NCI-H1092 treated with DMSO at 0.1 percent for 48 hours (cell line): Measurements from ENCODE around the gene SPDYE16.
"Not testable (repeated sequence)": the region's sequence is repeated elsewhere in the genome, so short reads cannot be mapped to it uniquely, and the experiment has no call there.

ENCODE experiments used
- DNase-seq: peaks from one replicate; lab custom pipeline; 2025; lab: John Stamatoyannopoulos, UW

Gene SPDYE16

DNA sequence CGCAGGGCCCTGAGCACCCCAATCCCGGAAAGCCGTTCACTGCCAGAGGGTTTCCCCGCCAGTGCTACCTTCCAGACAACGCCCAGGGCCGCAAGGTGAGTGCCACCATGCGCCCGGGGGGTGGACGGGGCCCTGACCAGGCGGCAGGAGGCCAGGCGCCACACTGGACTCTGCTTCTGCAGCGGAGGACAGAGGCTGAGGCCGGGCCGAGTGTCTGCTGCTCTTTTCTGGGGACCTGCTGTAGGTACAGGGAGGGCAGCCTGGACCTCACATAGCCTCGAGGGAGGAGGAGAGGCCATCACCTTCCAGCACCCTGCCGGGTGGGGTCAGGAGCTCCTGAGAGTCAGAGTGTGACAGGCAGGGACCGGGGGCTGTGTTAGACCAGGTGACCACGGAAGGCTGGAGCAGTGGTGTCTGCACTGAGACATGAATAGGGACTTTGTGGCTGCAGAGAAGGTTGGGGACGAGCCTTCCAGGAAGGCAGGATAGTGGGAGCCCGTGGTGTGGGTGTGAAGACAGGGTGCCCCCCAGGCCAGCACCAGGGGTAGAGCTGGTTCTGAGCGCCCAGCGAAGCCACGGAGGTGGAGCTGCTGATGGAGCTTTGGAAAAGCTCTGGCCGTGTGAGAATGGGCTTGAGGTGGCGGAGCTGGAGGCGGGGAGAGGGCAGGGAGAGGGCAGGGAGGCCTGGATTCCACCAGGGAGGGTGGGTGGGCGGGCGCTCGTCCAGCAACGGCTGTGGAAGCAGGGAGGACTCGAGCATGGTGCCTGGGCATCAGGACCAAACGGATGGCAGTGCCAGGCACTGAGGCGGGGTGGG is 38.5 kb downstream of the SPDYE16 start:
- not testable (repeated sequence) for DNase-seq

DNA sequence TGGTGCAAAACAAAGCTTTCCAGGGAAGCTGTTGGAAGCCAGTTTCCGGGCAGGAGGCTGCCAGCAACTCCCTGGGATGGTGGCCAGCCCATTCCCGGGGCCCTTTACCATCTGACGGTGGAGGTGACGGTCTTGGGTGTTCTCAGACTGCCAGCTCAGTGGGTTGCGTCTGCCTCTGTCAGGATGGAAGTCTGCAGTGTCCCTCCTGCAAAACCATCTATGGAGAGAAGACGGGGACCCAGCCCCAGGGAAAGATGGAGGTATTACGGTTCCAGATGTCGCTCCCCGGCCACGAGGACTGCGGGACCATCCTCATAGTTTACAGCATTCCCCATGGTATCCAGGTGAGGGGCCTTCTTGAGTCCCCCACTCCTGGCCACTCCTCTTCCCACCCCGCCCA is 39.9 kb downstream of the SPDYE16 start:
- not testable (repeated sequence) for DNase-seq

DNA sequence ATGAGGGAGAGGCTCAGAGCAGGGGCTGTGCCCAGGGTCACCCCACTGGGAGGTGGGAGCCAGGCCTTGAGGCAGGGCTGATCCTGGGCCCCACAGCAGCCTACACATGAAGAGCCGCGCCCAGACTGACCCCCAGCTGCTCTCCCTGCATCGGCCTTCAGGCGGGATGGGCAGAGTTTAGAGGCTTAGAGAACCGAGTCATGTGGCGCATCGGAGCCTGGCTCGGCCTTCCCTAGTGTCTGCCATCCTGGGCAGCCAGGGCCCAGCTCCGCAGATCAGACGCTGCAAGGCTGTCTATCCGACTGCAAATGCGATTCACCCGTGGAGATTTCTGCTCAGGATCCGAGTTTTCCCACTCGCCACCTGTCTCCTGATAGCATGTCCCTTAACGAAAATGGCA is 40.3 kb downstream of the SPDYE16 start:
- not testable (repeated sequence) for DNase-seq

DNA sequence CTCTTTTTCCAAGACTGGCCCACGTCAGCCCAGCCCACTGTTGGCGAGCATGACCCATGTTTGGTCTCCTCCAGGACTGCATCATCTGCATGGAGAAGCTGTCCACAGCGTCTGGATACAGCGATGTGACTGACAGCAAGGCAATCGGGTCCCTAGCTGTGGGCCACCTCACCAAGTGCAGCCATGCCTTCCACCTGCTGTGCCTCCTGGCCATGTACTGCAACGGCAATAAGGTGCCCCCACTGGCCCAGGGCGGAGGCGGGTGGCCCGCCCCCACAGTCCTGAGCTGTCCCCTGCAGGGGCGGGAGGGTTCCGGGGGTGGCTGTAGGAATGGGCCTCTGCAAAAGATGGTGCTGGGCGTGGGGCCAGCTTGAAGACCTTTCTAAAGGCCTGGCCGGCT is 40.9 kb downstream of the SPDYE16 start:
- not testable (repeated sequence) for DNase-seq

DNA sequence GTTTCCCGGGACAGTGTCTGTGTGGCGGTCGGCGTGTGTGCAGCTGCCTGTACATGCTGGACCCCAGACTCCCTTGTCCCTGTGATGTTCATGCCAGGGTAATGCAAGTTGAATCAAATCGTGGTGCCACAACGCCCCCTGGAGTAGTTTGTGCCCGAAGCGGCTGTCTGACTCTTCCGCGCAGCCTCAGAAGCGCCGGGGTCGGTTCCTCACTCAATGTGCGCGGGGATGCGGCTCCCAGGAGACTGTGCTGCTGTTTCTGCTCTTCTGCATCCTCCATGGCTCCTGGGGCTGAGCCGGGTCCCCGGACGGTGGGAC is 43.2 kb downstream of the SPDYE16 start:
- DNase-seq, result not testable (repeated sequence)

DNA sequence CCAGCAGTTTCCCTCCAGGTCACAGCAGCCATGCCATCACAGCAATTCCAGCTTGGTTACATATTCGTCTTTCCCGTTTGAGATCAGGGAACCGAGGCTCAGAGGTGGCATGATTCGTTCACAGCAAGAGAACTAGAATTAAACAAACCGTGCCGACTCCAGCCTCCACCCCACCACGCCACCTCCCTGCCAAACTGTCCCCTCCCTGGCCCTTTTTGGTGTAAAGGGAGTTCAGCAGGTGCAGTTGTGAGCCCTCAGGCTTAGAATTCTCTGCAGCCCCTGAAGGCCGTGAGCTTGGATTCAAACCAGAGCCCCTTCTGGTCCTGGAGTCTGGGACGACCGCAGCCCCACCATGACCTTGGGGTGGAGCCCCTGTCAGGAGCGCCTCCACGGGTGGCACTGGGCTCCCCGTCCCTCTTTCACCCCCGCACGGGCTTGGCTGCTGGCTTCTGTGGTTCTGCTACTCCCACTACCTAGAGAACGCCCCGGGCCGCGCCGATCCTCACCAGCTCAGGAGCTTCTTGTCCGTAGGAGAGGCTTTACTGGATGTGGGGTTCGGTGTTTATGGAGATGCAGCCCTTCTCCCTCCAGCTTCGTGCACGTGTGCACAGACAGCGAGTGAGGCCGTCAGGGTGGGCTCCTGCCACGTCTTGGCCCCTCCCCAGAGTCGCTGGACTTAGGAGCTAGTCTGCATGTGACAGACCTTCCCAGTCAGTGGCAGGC is 43.7 kb downstream of the SPDYE16 start:
- peak; percentile 5 for DNase-seq

DNA sequence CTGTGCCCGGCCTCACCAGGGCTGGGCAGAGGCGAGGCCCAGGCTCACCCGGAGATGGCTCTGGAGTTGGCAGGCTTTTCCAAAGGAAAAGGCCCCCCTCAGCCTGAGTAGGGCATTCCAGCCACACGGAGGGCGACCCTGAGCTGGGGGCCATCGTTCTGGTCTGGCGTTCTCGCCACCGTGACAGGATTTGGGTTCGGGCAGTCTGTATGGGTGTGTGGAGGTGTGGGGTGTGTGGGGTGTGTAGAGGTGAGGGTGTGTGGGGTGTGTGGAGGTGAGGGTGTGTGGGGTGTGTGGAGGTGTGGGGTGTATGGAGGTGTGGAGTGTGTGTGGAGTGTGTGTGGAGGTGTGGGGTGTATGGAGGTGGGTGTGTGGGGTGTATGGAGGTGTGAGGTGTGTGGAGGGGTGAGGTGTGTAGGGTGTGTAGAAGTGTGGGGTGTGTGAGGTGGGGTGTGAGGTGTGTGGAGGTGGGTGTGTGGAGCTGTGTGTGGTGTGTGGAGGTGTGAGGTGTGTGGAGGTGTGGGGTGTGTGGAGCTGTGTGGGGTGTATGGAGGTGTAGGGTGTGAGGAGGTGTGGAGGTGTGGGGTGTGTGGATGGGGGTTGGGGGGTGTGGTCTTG is 44.4 kb downstream of the SPDYE16 start:
- not testable (repeated sequence) for DNase-seq

DNA sequence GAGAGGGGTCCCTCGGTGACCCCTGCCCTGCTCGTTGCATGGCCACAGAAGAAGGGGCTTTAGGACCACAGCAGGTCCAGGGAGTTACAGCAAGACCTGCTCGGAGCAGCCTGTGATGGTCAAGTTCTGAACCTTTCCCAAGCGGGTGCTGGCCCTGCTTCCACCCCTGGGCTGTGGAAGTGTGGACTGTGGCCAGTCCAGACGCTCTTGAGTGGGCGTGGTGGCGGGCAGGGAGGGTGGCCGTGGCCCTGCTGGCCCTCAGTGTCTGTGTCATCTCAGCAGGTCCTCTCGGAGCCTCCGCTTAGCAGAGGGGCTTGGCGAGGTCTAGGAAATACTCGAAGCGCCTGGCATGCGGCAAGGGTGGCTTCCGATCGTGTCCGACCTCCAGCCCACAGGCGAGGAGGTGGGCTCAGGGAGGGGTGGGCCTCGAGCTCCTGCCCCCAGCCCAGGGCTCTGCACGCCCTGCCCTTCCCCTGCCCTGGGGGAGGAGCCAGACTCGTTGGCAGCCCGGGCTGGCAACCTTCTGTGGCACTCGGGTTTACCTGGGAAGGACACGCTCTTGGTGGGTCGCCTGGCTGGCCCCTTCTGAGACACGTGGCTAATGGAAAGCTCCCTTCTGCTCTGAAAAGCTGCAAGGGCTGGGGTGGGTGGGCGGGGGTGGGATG is 45.0 kb downstream of the SPDYE16 start:
- not testable (repeated sequence) for DNase-seq

DNA sequence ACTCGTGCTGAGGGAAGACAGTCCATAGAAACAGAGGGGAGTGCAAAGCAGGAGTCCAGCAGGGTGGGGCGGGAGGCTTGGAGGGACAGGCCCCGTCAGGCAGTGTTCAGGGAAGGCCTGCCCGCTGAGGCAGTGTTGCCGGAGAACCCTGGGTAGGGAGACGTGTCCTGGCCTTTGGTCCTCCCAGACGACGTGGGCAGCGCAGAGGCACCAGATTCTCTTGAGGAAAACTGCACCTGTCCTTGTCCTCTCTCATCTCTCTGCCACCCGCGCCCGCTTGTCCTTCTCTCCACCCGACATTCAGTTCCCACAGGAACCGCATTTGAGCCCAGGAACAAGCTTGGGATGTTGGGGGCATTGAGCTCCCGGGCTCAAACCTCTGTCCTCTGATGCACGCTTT is 47.4 kb downstream of the SPDYE16 start:
- DNase-seq, result not testable (repeated sequence)

DNA sequence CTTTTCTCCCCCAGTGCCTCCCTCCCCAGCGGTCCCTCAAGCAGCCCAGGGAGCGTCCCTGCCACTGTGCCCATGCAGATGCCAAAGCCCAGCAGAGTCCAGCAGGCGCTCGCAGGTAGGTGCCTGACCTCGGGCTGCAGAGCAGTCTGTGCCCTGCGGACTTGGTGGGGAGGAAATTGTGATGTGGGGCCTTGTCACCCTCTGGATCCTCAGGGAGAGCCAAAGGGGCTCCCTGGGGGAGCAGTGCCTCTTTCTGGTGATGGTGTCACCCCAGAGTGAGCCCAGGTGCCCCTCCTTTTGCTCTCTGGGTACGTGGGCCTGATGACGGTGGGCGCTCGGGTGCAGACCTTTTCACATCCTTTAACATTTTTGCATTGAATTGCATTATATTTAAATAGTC is 51.0 kb downstream of the SPDYE16 start:
- DNase-seq, result not testable (repeated sequence)

DNA sequence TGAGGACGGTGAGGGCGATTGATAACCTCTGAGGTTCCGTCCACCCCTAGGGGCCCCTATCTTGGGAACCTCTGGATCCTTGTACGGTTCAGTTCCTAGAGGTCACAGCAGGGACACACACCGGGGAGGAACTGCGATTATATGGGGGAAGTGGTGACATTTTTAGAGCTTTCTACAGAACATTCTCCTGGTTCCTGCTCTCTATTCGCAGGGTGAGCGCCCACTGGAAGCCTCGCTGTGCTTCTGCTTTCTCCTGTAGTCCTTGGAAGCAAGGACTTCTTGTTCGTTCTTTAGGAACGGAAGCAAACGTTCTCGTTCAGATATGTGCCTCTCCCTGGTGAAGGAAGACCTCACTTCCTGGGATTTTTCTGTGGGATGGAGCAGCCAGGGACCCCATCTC is 55.1 kb downstream of the SPDYE16 start:
- DNase-seq, result not testable (repeated sequence)

DNA sequence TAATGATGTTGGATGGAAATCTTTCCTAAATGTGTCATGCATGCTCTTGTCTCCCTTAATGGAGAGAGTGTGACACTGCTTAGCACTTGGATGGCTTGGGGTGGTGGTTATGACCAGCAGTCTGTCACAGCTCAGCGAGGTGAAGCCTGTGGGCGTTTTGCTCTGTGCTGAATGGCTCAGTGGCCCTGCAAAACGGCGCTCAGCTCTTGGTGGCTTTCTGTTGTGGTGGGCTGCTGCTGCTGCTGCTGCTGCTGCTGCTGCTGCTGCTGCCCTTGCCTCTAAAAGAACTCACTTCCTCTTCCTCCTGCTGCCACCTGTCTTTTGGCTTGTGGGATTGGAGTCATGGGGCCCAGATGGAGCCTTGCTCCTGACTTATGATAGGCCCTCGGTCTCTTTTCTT is 56.5 kb downstream of the SPDYE16 start:
- DNase-seq, result not testable (repeated sequence)

DNA sequence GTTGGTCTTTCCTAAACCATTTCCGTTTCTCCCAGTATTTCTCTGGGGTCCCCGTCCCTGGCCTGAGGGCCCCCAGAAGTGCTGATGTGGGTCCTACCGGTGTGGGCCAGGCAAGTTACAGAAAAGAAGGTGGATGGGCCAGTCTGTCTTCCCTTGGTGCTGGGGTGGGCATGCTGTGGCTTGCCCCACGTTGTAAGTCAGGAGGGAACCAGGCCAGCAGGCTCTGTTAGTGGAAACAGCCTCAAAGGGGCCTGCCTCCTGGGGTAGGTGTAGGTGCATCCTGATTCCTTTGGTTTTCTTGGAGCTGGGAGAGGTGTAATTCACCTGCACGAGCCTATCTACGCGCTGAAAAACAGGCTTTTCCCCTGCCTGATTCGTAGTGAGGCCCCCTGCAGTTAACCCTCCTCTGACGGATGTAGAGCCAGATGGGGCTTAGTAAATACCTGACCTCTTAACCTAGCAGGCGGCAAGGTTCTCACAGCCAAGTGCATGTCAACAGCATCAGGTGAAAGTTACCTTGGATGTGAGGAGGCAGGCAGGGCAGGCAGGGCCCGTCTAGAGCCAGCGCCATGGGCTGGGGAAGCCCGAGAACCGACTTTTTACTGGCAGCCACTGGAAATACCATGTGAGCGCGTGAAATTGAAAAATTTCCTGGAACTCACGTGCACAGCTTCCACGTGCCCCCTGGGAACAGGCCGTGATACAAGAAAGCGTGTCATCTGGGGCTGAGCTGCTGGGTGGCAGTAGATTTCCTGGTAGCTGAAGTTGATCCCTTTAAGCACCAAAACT is 57.1 kb downstream of the SPDYE16 start:
- not testable (repeated sequence) for DNase-seq

DNA sequence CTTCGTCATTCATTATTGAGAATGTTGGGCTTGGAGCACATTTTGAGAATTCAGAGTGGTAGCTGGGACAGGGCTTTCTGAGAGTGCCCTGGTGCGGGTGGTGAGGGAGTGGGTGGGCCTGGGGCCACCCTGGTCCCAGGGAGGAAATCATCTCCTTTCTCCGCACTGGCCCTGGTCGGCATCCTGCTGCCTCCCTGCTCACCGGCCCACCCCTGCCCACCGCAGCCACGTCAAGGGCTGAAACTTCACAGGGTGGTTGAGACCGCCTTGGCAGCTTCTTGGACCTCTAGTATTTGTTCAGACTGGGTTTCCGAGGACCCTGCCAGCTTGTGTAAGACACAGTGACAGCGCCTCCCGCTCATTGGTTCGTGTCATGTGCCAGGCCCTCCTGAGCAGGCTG is 58.6 kb downstream of the SPDYE16 start:
- DNase-seq, result not testable (repeated sequence)

DNA sequence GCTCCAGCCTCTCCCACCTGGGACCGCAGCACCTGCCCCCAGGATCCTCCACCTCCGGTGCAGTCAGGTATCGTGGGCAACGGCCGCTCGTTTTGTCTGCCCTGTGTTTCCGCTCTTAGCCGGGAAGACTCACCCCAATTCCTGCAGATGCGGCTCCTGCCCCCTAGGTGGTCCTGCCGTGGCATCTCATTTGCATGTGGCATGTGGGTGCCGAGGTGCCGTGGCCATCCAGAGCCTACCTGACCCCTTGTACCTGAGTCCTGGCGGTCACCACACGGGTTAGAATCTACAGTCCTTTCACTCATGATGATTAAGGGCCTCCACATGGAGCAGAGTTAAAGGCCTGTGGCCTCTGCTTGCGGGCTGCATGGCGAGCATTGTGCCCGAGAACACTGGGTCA is 60.0 kb downstream of the SPDYE16 start:
- DNase-seq, result not testable (repeated sequence)

DNA sequence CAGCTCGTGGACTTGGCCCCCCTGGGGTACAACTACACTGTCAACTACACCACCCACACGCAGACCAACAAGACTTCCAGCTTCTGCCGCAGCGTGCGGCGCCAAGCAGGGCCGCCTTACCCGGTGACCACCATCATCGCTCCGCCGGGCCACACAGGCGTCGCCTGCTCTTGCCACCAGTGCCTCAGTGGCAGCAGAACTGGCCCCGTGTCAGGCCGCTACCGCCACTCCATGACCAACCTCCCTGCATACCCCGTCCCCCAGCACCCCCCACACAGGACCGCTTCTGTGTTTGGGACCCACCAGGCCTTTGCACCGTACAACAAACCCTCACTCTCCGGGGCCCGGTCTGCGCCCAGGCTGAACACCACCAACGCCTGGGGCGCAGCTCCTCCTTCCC is 60.4 kb downstream of the SPDYE16 start:
- not testable (repeated sequence) for DNase-seq
